Neuronal stem cell (in vitro differentiated cells): ENCODE measurements around the gene SEMA4G.

Source experiments
- DNase-seq: peaks from one replicate; pipeline ENCODE4 v3.0.0-alpha.2; 2013; ENCODE audit warnings: low spot score
- H2AFZ ChIP-seq: one replicate; pipeline ENCODE4 v1.6.1; 2013; ENCODE audit warnings: mild to moderate bottlenecking, low read length, inconsistent platforms
- H2AK5ac ChIP-seq: 2 replicates; pipeline ENCODE4 v1.6.1; 2013; ENCODE audit warnings: low read depth, mild to moderate bottlenecking, inconsistent platforms, low read length, moderate library complexity, mixed read lengths
- H2BK120ac ChIP-seq: 2 replicates; pipeline ENCODE4 v1.6.1; 2013; ENCODE audit warnings: low read depth, mild to moderate bottlenecking, inconsistent platforms, low read length, moderate library complexity, mixed read lengths
- H2BK12ac ChIP-seq: one replicate; pipeline ENCODE4 v1.6.1; 2013; ENCODE audit warnings: low read length, inconsistent platforms
- H2BK15ac ChIP-seq: 2 replicates; pipeline ENCODE4 v1.6.1; 2013; ENCODE audit warnings: mild to moderate bottlenecking, low read length, inconsistent platforms, mixed read lengths
- H2BK5ac ChIP-seq: one replicate; pipeline ENCODE4 v1.6.1; 2013; ENCODE audit warnings: inconsistent platforms, mild to moderate bottlenecking, low read length, moderate library complexity
- H3K14ac ChIP-seq: one replicate; pipeline ENCODE4 v1.6.1; 2013; ENCODE audit warnings: low read length, inconsistent platforms
- H3K18ac ChIP-seq: 2 replicates; pipeline ENCODE4 v1.6.1; 2013; ENCODE audit warnings: low read length, inconsistent platforms
- H3K23ac ChIP-seq: 2 replicates; pipeline ENCODE4 v1.6.1; 2013; ENCODE audit warnings: low read depth, mild to moderate bottlenecking, mixed read lengths, low read length, inconsistent platforms; ENCODE audit not compliant: poor library complexity
- H3K27ac ChIP-seq: replicated peaks from 3 replicates; pipeline ENCODE4 v1.5.1; 2013; ENCODE audit warnings: low read length, inconsistent platforms
- H3K27me3 ChIP-seq, 3 experiments: 2 replicates each; pipeline ENCODE4 v1.6.1; 2013; ENCODE audit warnings: low read length in 3 of 3, mild to moderate bottlenecking in 2 of 3, inconsistent platforms in 1 of 3, low read depth in 1 of 3, mixed read lengths in 1 of 3, moderate library complexity in 1 of 3; ENCODE audit not compliant: control insufficient read depth in 3 of 3, insufficient read depth in 3 of 3
- H3K36me3 ChIP-seq, 2 donors: replicated peaks in 1 of 2; 2 replicates each; pipeline ENCODE4 v1.6.1; 2013; ENCODE audit warnings: low read length in 2 of 2; ENCODE audit not compliant: control insufficient read depth in 2 of 2, insufficient read depth in 2 of 2
- H3K4ac ChIP-seq: 2 replicates; pipeline ENCODE4 v1.6.1; 2013; ENCODE audit warnings: inconsistent platforms, mild to moderate bottlenecking, low read length, moderate library complexity
- H3K4me1 ChIP-seq, 2 donors: 1 replicate in 1 of 2; 2 replicates in 1 of 2; pipeline ENCODE4 v1.6.1; 2013; ENCODE audit warnings: low read length in 2 of 2, low read depth in 1 of 2; ENCODE audit not compliant: control insufficient read depth in 2 of 2, insufficient read depth in 1 of 2
- H3K4me2 ChIP-seq: one replicate; pipeline ENCODE4 v1.6.1; 2013; ENCODE audit warnings: mild to moderate bottlenecking, low read length, inconsistent platforms; ENCODE audit not compliant: insufficient read depth, poor library complexity, severe bottlenecking
- H3K4me3 ChIP-seq, 2 donors: 2 replicates each; pipeline ENCODE4 v1.5.1; 2013; ENCODE audit warnings: low read length in 2 of 2, mild to moderate bottlenecking in 2 of 2, inconsistent platforms in 1 of 2, moderate library complexity in 1 of 2
- H3K79me1 ChIP-seq: one replicate; pipeline ENCODE4 v1.6.1; 2013; ENCODE audit warnings: low read depth, mild to moderate bottlenecking, inconsistent platforms, low read length, moderate library complexity
- H3K9ac ChIP-seq: one replicate; pipeline ENCODE4 v1.6.1; 2013; ENCODE audit warnings: mild to moderate bottlenecking, low read depth, low read length, inconsistent platforms; ENCODE audit not compliant: poor library complexity
- H3K9me3 ChIP-seq, 2 donors: replicated peaks in 1 of 2; 2 replicates each; pipeline versions ENCODE3 to v1.6.1; 2013; ENCODE audit warnings: low read length in 2 of 2, mild to moderate bottlenecking in 2 of 2, inconsistent platforms in 1 of 2, low read depth in 1 of 2, mixed read lengths in 1 of 2, moderate library complexity in 1 of 2; ENCODE audit not compliant: control insufficient read depth in 2 of 2, insufficient read depth in 1 of 2
- H4K8ac ChIP-seq: one replicate; pipeline ENCODE4 v1.6.1; 2013; ENCODE audit warnings: low read depth, mild to moderate bottlenecking, inconsistent platforms, low read length, moderate library complexity
- H4K91ac ChIP-seq: one replicate; pipeline ENCODE4 v1.6.1; 2013; ENCODE audit warnings: low read length, low read depth, mild to moderate bottlenecking, inconsistent platforms; ENCODE audit not compliant: poor library complexity
- WGBS, 2 donors: extraction: QIAGEN DNeasy Blood & Tissue Kit; methylation state at CpG; one replicate each; pipeline ENCODE4 v1.1.7; 2013; ENCODE audit warnings: missing lambda C conversion rate in 2 of 2, mixed read lengths in 1 of 2; ENCODE audit not compliant: insufficient read length in 2 of 2, insufficient replicate concordance in 1 of 2; ENCODE audit errors: extremely low coverage in 2 of 2; 5-methylcytosine and 5-hydroxymethylcytosine counted together

Gene SEMA4G

DNA sequence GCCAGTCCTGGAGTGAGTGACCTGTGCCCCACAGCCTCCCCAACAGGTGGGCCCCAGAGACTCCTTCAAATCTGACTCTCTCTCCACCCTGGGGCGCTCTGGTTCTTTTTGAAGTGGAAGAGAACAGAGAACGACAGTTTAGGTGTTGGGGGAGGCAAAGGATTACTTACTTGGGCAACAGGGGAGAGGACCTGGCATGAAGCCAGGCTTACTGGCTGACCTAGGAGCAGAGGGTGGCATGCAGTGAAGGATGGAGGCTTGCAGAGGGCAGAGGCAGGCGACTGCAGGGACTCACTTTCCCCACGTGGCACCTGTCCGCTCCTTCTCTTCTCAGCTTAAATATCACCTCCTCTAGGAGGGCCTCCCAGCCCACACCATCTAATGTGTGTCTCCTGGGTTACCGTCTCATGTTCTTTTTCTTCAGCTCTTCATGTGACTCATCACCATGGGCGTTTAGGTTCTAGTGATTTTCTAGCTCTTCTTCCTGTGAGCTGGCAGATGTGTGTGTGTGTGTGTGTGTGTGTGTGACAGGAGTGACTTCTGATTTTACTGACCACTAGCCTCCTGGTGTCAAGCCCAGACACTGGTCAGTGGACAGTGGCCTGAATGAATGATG lies 45.8 kb downstream of the SEMA4G start:
- Histone ChIP-seq H2AFZ (no peak overlapping the region), H2BK120ac (no peak overlapping the region), H2BK15ac (no peak overlapping the region), H2BK5ac (no peak overlapping the region), H3K36me3 (no peaks in the 10 kb centered on the region), H4K8ac (no peak overlapping the region), H3K4ac (no peak overlapping the region), H3K27ac (no peak overlapping the region), H3K27me3 (peaks cover 10 to 48% (median 36%) of the 10 kb centered on the region in 3 experiments), H3K9ac (no peak overlapping the region), H2AK5ac (no peak overlapping the region), H3K4me3 (no peak overlapping the region), H3K9me3 (peaks cover 0 to 2% of the 10 kb centered on the region in 2 donors), H3K14ac (no peak overlapping the region), H3K23ac (no peak overlapping the region), H2BK12ac (no peak overlapping the region), H3K4me1 (peaks cover 9 to 14% of the 10 kb centered on the region in 2 donors), H3K79me1 (peaks cover 1% of the 10 kb centered on the region), H3K18ac (no peak overlapping the region), H3K4me2 (no peak overlapping the region), H4K91ac (no peak overlapping the region)
- DNase-seq: no peak
- WGBS, 2 donors: no CpG with 5 or more reads among the region's 7 CpGs

DNA sequence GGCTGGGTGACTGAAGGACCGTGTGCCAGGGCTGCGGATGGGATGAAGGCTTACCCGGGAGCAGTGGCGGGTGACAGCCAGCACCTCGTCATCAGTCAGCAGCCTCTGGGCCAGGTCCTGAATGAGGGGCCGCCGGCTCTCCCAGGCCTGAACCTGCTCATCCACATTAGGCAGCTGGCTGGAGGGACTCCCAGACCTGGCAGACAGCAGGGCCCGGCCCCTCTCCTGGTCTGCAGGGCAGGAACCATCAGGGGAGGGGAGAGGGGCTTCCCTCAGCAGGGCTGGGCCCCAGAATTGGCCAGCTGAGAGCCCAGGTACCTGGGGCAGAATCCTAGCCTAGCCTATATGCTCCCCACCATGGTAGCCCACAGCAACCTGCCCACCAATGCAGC lies 46.3 kb downstream of the SEMA4G start:
- H2BK5ac ChIP-seq: no peak overlapping the region
- H3K79me1 ChIP-seq: peaks cover 1% of the 10 kb centered on the region
- H2BK12ac ChIP-seq: no peak overlapping the region
- H3K36me3 ChIP-seq: no peaks in the 10 kb centered on the region
- no peak overlapping the region for H2BK15ac ChIP-seq
- no peak overlapping the region for H3K9ac ChIP-seq
- no peak overlapping the region for H2BK120ac ChIP-seq
- DNase-seq: no peak
- H3K27ac ChIP-seq: no peak overlapping the region
- no peak overlapping the region for H3K4ac ChIP-seq
- H2AFZ ChIP-seq: no peak overlapping the region
- H3K4me2 ChIP-seq: no peak overlapping the region
- no peak overlapping the region for H3K14ac ChIP-seq
- H3K23ac ChIP-seq: no peak overlapping the region
- peaks cover 0 to 2% of the 10 kb centered on the region in 2 donors for H3K9me3 ChIP-seq
- H4K8ac ChIP-seq: no peak overlapping the region
- peaks cover 9 to 14% of the 10 kb centered on the region in 2 donors for H3K4me1 ChIP-seq
- no peak overlapping the region for H3K18ac ChIP-seq
- no CpG with 5 or more reads among the region's 8 CpGs for WGBS, 2 donors
- peak overlapping the region; percentile 32 for H2AK5ac ChIP-seq
- peaks cover 10 to 52% (median 37%) of the 10 kb centered on the region in 3 experiments for H3K27me3 ChIP-seq
- H4K91ac ChIP-seq: no peak overlapping the region
- no peak overlapping the region for H3K4me3 ChIP-seq

DNA sequence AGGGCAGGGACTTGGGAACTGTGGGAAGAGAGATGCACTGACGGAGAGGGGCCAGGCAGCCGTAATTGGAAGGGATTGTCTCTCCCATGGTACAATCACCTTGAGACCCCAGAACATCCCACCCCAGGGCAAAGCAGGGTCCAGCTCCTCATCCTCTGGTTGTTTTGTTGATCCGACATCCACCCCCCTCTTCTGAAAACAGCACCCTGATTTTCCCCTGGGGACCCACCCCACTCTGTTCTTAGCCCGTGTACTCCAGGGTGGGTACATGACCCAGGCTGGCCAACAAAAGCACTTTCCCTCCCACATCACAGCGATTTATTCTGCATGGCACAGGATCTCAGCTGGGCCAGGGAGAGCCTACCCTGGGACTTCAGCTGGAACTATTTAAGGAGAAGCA lies 47.5 kb downstream of the SEMA4G start:
- no peak overlapping the region for H2AFZ ChIP-seq
- no peak overlapping the region for H2BK12ac ChIP-seq
- H3K79me1 ChIP-seq: peaks cover 1% of the 10 kb centered on the region
- no peak overlapping the region for H3K23ac ChIP-seq
- DNase-seq: no peak
- no peak overlapping the region for H2BK5ac ChIP-seq
- H3K18ac ChIP-seq: no peak overlapping the region
- no CpG with 5 or more reads among the region's 5 CpGs for WGBS, 2 donors
- H3K4ac ChIP-seq: no peak overlapping the region
- H3K4me3 ChIP-seq: no peak overlapping the region
- no peak overlapping the region for H3K27ac ChIP-seq
- H3K36me3 ChIP-seq: no peaks in the 10 kb centered on the region
- H4K91ac ChIP-seq: no peak overlapping the region
- no peak overlapping the region for H2BK15ac ChIP-seq
- H3K9ac ChIP-seq: no peak overlapping the region
- H4K8ac ChIP-seq: no peak overlapping the region
- H2AK5ac ChIP-seq: no peak overlapping the region
- no peak overlapping the region for H3K14ac ChIP-seq
- H3K4me2 ChIP-seq: no peak overlapping the region
- no peak overlapping the region for H2BK120ac ChIP-seq
- H3K9me3 ChIP-seq: peaks cover 0 to 2% of the 10 kb centered on the region in 2 donors
- peaks cover 10 to 64% (median 40%) of the 10 kb centered on the region in 3 experiments for H3K27me3 ChIP-seq
- H3K4me1 ChIP-seq: peaks cover 9 to 12% of the 10 kb centered on the region in 2 donors

DNA sequence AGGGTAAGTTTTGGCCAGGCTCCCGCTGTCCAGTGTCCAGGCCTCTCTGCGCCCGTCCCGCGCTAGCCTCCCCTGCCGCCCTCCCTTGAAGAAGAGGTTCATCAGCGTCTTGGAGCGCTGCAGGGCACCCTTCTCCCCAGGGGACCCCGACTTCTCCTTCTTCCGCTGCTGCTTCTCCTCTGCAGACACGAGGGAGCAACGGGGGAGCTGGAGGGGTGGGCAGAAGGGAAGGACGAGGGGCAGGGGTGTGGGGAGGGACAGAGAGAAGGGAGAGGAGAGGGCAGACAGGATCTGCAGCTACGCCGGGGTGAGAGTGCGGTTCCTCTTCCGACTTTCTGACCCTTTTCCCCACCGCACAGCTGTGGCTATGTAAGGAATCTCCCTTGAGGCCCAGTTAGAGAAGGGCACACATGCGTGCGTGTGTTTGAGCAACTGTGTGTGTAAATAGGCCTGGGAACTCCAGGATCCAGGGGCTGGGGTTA lies 48.9 kb downstream of the SEMA4G start:
- Histone ChIP-seq H3K27ac (no peak overlapping the region), H3K79me1 (peaks cover 1% of the 10 kb centered on the region), H2BK120ac (no peak overlapping the region), H4K91ac (no peak overlapping the region), H2AK5ac (no peak overlapping the region), H3K4me3 (no peak overlapping the region), H2BK5ac (no peak overlapping the region), H2BK12ac (no peak overlapping the region), H3K27me3 (peaks cover 10 to 68% (median 40%) of the 10 kb centered on the region in 3 experiments), H2AFZ (peak overlapping the region; percentile 79), H3K18ac (peak overlapping the region; percentile 88), H3K23ac (peak overlapping the region; percentile 49), H3K4me2 (no peak overlapping the region), H3K9ac (no peak overlapping the region), H3K4me1 (peaks cover 7 to 9% of the 10 kb centered on the region in 2 donors), H3K4ac (no peak overlapping the region), H3K36me3 (no peaks in the 10 kb centered on the region), H3K9me3 (peaks cover 0 to 2% of the 10 kb centered on the region in 2 donors), H2BK15ac (peak overlapping the region; percentile 93), H3K14ac (no peak overlapping the region), H4K8ac (no peak overlapping the region)
- no peak for DNase-seq
- WGBS, 2 donors: no CpG with 5 or more reads among the region's 20 CpGs
